Bronchial smooth muscle cell (primary cell): ENCODE results near the gene GPRIN1. TPM values are rescaled to one million over a fixed set of nuclear protein-coding genes. Genes with fewer than 3 reads are reported as not detected.

Experiments
- total RNA-seq: library from RNA; depleted of rRNA; stranded (reverse); fragments of >200 nt; gene quantifications from 2 replicates; pipeline ENCODE4 v1.2.1, GENCODE V29; 2014

GPRIN1 gene
- 1.8 and 3.2 TPM in 2 replicates for total RNA-seq

DNA sequence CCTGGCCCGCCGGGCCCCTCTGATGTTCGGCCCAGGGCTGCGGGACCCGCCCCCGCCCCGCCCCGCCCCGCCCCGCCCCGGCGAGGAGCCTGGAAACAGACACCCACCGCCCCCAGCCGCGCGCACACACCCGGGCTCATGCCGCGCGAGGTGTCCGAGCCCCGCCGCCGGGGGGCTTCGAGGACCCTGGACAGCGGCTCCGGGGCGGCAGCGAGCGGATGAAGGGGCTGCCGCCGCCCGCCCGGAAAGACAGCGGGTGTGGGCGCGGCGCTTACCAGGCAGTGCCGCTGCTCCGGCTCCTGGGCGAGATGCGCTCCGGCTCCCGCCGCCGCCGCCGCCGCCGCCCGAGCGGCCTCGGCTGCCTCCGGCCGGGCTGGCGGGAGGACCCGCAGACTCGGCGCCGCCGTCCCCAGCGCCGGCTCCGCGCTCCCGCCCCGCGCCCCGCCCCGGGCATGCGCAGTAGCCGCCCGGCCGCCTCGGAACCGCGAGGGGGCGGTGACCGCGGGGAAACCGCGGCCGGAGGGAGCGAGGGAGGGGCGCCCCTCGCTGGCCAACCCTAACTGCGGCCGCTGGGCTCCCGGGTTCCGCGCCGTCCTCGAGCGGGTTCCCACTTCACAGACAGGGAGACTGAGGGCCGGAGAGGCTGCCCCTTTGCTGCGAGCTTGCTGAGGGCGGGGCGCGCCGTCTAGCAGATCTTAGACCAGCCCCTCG is at the start of gene GPRIN1:
Gene GPRIN1 (minus strand): TSS at position 433 of the 711 bp plus-strand sequence. CDS start 10,322 bp downstream, outside the sequence.

DNA sequence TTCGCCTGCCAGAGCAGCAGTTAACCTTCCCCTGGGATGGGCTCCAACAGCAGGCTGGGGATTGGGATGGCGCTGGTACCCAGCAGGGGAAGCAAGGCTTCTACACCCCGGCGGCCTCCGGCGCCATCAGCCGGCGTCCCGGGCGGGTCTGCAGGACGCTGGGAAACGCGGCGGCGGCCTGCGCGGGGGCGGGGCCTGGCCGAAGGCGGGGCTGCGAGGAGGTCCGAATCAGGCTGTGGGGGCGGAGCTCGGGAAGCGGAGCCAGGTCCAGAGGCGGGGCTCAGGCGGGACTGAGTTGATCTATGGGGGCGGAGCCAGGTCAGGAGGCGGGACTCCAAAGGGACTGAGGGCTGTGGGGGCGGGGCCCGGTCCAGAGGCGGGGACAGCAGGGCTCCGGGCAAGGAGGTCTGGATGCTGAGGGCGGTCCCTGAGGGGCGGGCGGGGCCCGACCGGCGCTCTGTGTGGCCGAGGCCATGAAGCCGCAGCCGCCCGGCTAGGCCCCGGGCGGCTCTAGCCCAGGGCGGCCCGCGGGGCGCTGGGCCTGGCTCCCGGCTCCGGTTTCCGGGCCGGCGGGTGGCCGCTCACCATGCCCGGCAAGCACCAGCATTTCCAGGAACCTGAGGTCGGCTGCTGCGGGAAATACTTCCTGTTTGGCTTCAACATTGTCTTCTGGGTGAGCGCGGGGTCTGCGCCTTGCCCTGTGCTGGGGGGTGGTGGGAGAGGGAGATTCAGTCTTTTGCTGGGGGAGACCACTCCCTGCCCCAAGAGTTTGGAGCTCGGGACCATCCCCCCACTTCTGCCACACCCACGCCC is 37.3 kb upstream of the GPRIN1 start, which contains the start of gene TSPAN17:
Gene TSPAN17 (plus strand): TSS at position 455 of the 813 bp plus-strand sequence. CDS start 132 bp downstream, at position 587.

DNA sequence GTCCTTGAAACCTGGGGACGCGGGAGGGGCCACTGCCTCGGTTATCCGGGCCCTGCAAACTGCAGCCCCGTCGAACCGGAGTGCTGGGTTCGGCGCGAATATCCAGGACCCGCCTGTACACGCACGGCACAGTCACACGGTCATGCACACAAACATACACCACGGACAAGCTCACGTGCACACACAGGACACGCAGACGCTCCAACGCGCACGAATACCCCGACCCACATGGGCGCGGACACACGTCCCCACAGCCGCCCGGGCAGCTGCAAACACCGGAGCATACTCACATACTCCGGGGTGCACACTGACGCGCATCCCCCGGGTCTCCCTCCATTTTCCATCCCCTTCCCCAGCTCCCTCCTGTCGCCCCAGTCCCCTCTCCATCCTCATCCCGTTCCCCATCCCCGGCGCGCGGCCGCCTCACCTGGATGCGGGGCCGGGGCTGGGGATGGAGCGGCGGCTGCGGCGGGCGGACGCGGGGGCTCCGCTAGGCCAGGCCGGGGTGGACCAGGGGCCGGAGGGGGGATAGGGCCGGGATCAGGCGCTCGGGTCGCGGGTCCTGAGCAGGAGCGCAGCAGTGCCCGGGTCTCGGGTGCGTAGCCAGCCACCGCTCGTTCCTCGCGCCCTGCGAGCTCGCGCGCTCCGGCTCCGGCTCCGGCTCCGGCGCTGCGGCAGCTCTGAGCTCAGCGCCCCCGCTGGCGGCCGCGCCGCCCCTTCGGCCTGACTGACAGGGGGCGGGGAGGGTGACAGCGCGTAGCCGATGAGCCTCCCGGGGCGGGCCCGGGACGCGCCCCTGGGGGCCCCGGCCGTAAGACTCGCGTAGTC is 20.1 kb upstream of the GPRIN1 start, which contains the start of the genes EIF4E1B and SNCB:
Gene EIF4E1B (plus strand): TSS at position 823 of the 828 bp plus-strand sequence. CDS start 12,113 bp downstream, outside the sequence.
Gene SNCB (minus strand): TSS at position 682 of the 828 bp plus-strand sequence. CDS start 880 bp downstream, outside the sequence.

DNA sequence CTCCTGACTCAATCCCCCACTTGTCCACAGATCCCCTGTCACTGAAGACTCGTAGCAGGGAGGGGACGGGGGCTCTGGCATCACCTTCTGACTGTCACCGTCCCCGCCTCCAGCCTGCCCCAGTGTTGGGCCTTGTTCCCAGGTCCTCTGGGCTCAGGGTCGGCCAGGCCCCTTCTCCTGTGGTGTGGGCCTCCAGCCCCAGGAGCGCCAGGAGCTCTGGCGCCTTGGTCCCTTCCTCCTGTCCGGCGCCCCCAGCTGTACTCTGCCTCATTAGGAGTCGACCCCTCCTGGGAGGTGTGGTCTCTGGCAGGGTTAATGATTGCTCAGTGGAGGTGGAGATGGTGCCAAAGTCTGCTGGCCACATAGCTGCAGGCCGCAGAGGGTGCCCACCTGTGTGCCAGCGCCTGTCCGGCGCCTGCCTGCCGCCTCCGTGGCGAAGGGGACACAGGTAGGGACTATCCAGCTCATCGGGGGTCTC is 61.0 kb downstream of the GPRIN1 start, which contains the start of gene CDHR2:
Gene CDHR2 (plus strand): TSS at position 376 of the 478 bp plus-strand sequence. CDS start 16,011 bp downstream, outside the sequence.

Other genes with a start within 250 kb of the GPRIN1 start
- gene KIAA1191, start 248.4 kb downstream of the GPRIN1 start, total RNA-seq = 29.5 and 41.8 TPM in 2 replicates
- gene ARL10, start 244.7 kb downstream of the GPRIN1 start, total RNA-seq = 7.6 and 11.3 TPM in 2 replicates
- gene NOP16, start 221.6 kb downstream of the GPRIN1 start, total RNA-seq = 7.3 and 7.7 TPM in 2 replicates
- gene HIGD2A, start 221.4 kb downstream of the GPRIN1 start, total RNA-seq = 23.8 and 29.9 TPM in 2 replicates
- 65.6 and 103 TPM in 2 replicates for gene CLTB, start 193.6 kb downstream of the GPRIN1 start, total RNA-seq
- 33.7 and 34.3 TPM in 2 replicates for gene FAF2, start 161.8 kb downstream of the GPRIN1 start, total RNA-seq
- 2.1 and 2.5 TPM in 2 replicates for gene RNF44, start 72.8 kb downstream of the GPRIN1 start, total RNA-seq
- gene CDHR2, start 60.8 kb downstream of the GPRIN1 start, total RNA-seq = 0.09 and 0.32 TPM in 2 replicates
- gene SNCB, start 20.4 kb upstream of the GPRIN1 start, total RNA-seq = 0.09 and 0.32 TPM in 2 replicates
- gene EIF4E1B, start 20.5 kb upstream of the GPRIN1 start, total RNA-seq = 0.26 TPM in 1 of 2 replicates, not detected in the other
- gene TSPAN17, start 37.3 kb upstream of the GPRIN1 start, total RNA-seq = 21.6 and 29.5 TPM in 2 replicates
- not detected in 2 replicates for gene UNC5A, start 200.4 kb upstream of the GPRIN1 start, total RNA-seq